Measurements from ENCODE around the gene AADACL4. TPM values are rescaled to one million over a fixed set of nuclear protein-coding genes. Genes with fewer than 3 reads are reported as not detected.
"Not testable (repeated sequence)": the region's sequence is repeated elsewhere in the genome, so short reads cannot be mapped to it uniquely, and the experiment has no call there.

Gene AADACL4
- total RNA-seq, 1 donor from 2014 or later: not detected

GRCh38 chr1:12711536-12711935, 67.7 kb downstream of the AADACL4 start:
- no peak for DNase-seq (ENCODE audit: low spot score)

- DNase-seq (ENCODE audit: low spot score): no peak
Measured at GRCh38 chr1:12712076-12712475, 68.2 kb downstream of the AADACL4 start.

GRCh38 chr1:12712929-12713328, 69.0 kb downstream of the AADACL4 start:
- DNase-seq (ENCODE audit: low spot score): no peak

GRCh38 chr1:12713651-12714050, 69.8 kb downstream of the AADACL4 start:
- DNase-seq (ENCODE audit: low spot score): not testable (repeated sequence)

GRCh38 chr1:12714710-12715475, 71.0 kb downstream of the AADACL4 start:
- DNase-seq (ENCODE audit: low spot score): no peak

GRCh38 chr1:12715896-12716437, 72.1 kb downstream of the AADACL4 start, which contains the start of gene AADACL3:
AADACL3 (plus strand) TSS chr1:12716110; CDS start chr1:12716177, 67 bp downstream.
- DNase-seq (ENCODE audit: low spot score): no peak

Other genes starting within 250 kb of the AADACL4 start
- 168 TPM for gene DHRS3, start 25.9 kb upstream of the AADACL4 start, total RNA-seq
- not detected for gene AADACL3, start 72.0 kb downstream of the AADACL4 start, total RNA-seq
- not detected for gene CFAP107, start 102.1 kb downstream of the AADACL4 start, total RNA-seq
- gene PRAMEF12, start 129.7 kb downstream of the AADACL4 start, total RNA-seq: not detected
- not detected for gene PRAMEF1, start 147.3 kb downstream of the AADACL4 start, total RNA-seq
- not detected for gene PRAMEF11, start 187.3 kb downstream of the AADACL4 start, total RNA-seq
- gene HNRNPCL1, start 204.6 kb downstream of the AADACL4 start, total RNA-seq: not detected
- gene PRAMEF2, start 213.0 kb downstream of the AADACL4 start, total RNA-seq: not detected
- gene PRAMEF4, start 242.1 kb downstream of the AADACL4 start, total RNA-seq: not detected